ENCODE results near the gene IL13RA1.
"Not testable (repeated sequence)": the region's sequence is repeated elsewhere in the genome, so short reads cannot be mapped to it uniquely, and the experiment has no call there.

Gene IL13RA1

DNA sequence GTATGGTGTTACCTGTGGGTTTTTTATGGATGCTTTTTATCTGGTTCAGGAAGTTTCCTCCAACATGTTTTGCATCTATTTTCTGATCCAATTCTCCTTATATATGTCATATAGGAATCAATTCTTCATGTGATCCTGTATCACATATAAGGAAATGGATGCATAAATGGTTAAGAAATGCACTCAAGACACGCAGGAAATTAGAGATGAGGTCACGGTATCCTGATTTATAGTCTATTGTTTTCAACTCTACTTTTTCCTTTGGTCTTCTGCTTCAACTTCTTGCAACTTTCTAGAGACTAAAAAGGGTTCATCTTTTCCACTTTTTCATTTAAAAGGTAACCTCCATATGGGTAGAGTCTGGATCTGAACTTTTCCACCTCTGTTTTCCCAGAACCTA is 33.6 kb upstream of the IL13RA1 start:
- no peak for DNase-seq (ENCODE audit: extremely low read depth, insufficient read length)
- TF ChIP-seq, protein P1, sequence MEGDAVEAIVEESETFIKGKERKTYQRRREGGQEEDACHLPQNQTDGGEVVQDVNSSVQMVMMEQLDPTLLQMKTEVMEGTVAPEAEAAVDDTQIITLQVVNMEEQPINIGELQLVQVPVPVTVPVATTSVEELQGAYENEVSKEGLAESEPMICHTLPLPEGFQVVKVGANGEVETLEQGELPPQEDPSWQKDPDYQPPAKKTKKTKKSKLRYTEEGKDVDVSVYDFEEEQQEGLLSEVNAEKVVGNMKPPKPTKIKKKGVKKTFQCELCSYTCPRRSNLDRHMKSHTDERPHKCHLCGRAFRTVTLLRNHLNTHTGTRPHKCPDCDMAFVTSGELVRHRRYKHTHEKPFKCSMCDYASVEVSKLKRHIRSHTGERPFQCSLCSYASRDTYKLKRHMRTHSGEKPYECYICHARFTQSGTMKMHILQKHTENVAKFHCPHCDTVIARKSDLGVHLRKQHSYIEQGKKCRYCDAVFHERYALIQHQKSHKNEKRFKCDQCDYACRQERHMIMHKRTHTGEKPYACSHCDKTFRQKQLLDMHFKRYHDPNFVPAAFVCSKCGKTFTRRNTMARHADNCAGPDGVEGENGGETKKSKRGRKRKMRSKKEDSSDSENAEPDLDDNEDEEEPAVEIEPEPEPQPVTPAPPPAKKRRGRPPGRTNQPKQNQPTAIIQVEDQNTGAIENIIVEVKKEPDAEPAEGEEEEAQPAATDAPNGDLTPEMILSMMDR (IDR thresholded peaks at IDR 0.05; ENCODE audit: insufficient read depth, low read length, poor library complexity, severe bottlenecking): no peak
- Histone ChIP-seq H3K4me3 (replicated peaks; ENCODE audit: low read depth, low read length) (no peak overlapping the region), H3K27me3 (replicated peaks; ENCODE audit: control insufficient read depth, insufficient read depth, low read length) (no peaks in the 10 kb centered on the region), H3K36me3 (ENCODE audit: control insufficient read depth, insufficient read depth, low read length) (no peaks in the 10 kb centered on the region)

DNA sequence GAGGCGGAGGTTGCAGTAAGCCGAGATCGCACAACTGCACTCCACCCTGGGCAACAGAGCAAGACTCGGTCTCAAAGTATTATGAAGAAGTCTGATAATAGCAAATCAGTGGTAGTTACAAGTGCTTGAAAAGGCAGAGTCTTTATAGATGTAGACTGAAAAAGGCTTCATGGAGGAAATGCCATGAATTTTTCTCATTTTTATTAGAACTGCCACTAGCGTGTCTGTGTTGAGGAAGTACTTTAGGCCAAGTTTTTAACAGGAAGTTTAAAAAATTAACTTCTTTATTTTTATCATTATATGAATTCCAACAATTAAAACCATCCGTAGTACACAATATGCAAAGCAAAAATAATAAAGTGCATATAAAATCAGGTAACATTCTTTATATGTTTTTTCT is 32.8 kb upstream of the IL13RA1 start:
- Histone ChIP-seq H3K4me3 (replicated peaks; ENCODE audit: low read depth, low read length) (no peak overlapping the region), H3K36me3 (ENCODE audit: control insufficient read depth, insufficient read depth, low read length) (no peaks in the 10 kb centered on the region), H3K27me3 (replicated peaks; ENCODE audit: control insufficient read depth, insufficient read depth, low read length) (no peaks in the 10 kb centered on the region)
- no peak for DNase-seq (ENCODE audit: extremely low read depth, insufficient read length)
- TF ChIP-seq, protein P1 (IDR thresholded peaks at IDR 0.05; ENCODE audit: insufficient read depth, low read length, poor library complexity, severe bottlenecking): no peak

DNA sequence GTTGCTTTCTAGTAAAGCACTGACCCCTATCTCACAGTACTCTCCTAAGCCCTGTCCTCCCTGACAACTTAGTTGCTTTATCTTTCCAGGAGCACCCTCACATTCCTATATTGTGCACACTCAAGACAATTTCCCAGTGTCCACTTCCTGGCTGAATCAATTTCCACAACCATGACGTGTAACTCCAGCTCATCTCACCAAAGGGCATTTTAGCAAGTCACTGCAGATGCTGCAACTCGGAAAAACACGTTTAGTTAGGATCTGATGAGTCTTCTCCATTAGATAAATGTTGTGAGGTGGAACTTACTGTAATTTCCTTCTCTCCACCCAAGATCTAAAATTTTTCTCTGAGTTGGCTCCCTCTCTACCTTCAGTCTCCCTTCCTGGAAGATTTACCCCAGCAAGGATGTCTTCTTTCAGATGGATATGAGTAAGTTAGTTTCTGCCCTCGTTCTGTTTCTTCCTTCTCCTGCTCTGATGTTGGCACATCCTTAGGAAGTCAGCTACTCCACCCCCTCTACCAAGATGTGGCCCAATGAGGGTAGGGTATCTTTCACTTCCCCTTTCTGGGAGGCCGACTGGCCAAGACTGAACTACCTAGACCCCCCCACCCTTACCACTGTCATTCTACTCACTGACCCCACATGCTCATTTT is 28.8 kb upstream of the IL13RA1 start:
- H3K4me3 ChIP-seq (replicated peaks; ENCODE audit: low read depth, low read length): no peak overlapping the region
- TF ChIP-seq, protein P1 (IDR thresholded peaks at IDR 0.05; ENCODE audit: insufficient read depth, low read length, poor library complexity, severe bottlenecking): no peak

DNA sequence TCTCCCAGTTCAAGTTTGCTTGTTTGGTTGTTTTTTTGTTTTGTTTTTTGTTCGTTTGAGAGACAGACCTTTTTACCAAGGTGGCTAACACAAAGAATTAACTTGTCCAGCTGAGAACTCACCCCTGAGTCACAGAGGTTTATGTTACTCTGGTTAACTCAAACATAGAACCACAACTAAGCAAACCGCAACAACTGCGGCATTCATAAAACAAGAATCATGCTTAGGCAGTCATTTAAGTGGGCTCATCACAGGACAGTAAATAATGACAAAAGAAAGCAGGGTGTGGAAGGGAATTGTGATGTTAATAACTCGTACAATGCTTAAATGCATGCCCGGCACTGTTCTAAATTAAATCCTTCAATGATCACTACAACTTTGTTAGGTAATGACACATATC is 24.7 kb upstream of the IL13RA1 start:
- Histone ChIP-seq H3K4me3 (replicated peaks; ENCODE audit: low read depth, low read length) (no peak overlapping the region), H3K36me3 (ENCODE audit: control insufficient read depth, insufficient read depth, low read length) (no peaks in the 10 kb centered on the region), H3K27me3 (replicated peaks; ENCODE audit: control insufficient read depth, insufficient read depth, low read length) (no peaks in the 10 kb centered on the region)
- DNase-seq (ENCODE audit: extremely low read depth, insufficient read length): no peak
- TF ChIP-seq, protein P1 (IDR thresholded peaks at IDR 0.05; ENCODE audit: insufficient read depth, low read length, poor library complexity, severe bottlenecking): no peak

More for the DNA sequence above, 28.8 kb upstream of the IL13RA1 start:
- no peak for DNase-seq (ENCODE audit: extremely low read depth, insufficient read length)
- Histone ChIP-seq H3K27me3 (replicated peaks; ENCODE audit: control insufficient read depth, insufficient read depth, low read length) (no peaks in the 10 kb centered on the region), H3K36me3 (ENCODE audit: control insufficient read depth, insufficient read depth, low read length) (no peaks in the 10 kb centered on the region)

GRCh38 chrX:118706681-118707080 is 20.7 kb upstream of the IL13RA1 start:
- no peak for DNase-seq (ENCODE audit: extremely low read depth, insufficient read length)
- TF ChIP-seq, protein P1 (IDR thresholded peaks at IDR 0.05; ENCODE audit: insufficient read depth, low read length, poor library complexity, severe bottlenecking): no peak
- H3K36me3 ChIP-seq (ENCODE audit: control insufficient read depth, insufficient read depth, low read length): no peaks in the 10 kb centered on the region
- H3K4me3 ChIP-seq (replicated peaks; ENCODE audit: low read depth, low read length): no peak overlapping the region
- H3K27me3 ChIP-seq (replicated peaks; ENCODE audit: control insufficient read depth, insufficient read depth, low read length): no peaks in the 10 kb centered on the region

DNA sequence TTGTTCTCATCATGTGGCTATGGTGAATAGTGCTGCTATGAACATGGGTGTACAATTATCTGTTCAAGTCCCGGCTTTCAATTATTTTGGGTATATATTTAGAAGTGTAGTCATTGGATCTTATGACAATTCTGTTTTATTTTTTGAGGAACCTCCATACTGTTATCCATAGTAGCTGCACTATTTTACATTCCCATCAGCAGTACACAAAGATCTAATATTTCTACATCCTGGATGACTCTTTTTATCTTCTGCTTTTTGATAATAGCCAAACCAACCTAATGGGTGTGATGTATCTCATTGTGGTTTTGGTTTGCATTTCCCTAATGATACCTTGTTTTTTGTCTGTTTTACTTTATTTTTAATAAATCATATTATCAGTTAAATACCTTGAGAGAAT is 12.9 kb upstream of the IL13RA1 start:
- no peak overlapping the region for H3K4me3 ChIP-seq (replicated peaks; ENCODE audit: low read depth, low read length)
- no peaks in the 10 kb centered on the region for H3K27me3 ChIP-seq (replicated peaks; ENCODE audit: control insufficient read depth, insufficient read depth, low read length)
- TF ChIP-seq, protein P1 (IDR thresholded peaks at IDR 0.05; ENCODE audit: insufficient read depth, low read length, poor library complexity, severe bottlenecking): no peak
- no peak for DNase-seq (ENCODE audit: extremely low read depth, insufficient read length)
- no peaks in the 10 kb centered on the region for H3K36me3 ChIP-seq (ENCODE audit: control insufficient read depth, insufficient read depth, low read length)

GRCh38 chrX:118715917-118716316 is 11.5 kb upstream of the IL13RA1 start:
- not testable (repeated sequence) for H3K4me3 ChIP-seq (replicated peaks; ENCODE audit: low read depth, low read length); DNase-seq (ENCODE audit: extremely low read depth, insufficient read length); H3K27me3 ChIP-seq (replicated peaks; ENCODE audit: control insufficient read depth, insufficient read depth, low read length); H3K36me3 ChIP-seq (ENCODE audit: control insufficient read depth, insufficient read depth, low read length)

DNA sequence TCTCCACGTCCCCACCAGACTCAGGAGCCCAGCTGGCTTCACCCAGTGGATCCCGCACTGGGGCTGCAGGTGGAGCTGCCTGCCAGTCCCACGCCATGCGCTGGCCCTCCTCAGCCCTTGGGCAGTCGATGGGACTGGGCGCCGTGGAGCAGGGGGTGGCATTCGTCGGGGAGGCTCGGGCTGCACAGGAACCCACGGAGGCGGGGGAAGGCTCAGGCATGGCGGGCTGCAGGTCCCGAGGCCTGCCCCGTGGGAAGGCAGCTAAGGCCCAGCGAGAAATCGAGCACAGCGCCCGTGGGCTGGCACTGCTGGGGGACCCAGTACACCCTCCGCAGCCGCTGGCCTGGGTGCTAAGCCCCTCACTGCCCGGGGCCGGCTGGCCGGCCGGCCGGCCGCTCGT is 10.6 kb upstream of the IL13RA1 start:
- H3K27me3 ChIP-seq (replicated peaks; ENCODE audit: control insufficient read depth, insufficient read depth, low read length); H3K4me3 ChIP-seq (replicated peaks; ENCODE audit: low read depth, low read length); H3K36me3 ChIP-seq (ENCODE audit: control insufficient read depth, insufficient read depth, low read length); DNase-seq (ENCODE audit: extremely low read depth, insufficient read length): not testable (repeated sequence)
